GM12891 (cell line): Measurements from ENCODE around the gene NSUN6.

ENCODE experiments used
- PAX5 ChIP-seq: IDR thresholded peaks from 2 replicates; pipeline ENCODE4 v1.6.1; 2011; ENCODE audit warnings: low read length, moderate library complexity, mild to moderate bottlenecking; ENCODE audit not compliant: insufficient read depth, severe bottlenecking
- POLR2A ChIP-seq: IDR thresholded peaks from 2 replicates; pipeline ENCODE4 v1.6.1; 2011; ENCODE audit warnings: low read depth, low read length, control low read depth
- POLR2AphosphoS5 ChIP-seq: IDR thresholded peaks from 2 replicates; pipeline ENCODE4 v1.6.1; 2011; ENCODE audit warnings: low read depth, low read length, control low read depth

GRCh38 chr10:18557960-18558359 lies 93.4 kb downstream of the NSUN6 start:
- TF ChIP-seq POLR2A (no peak), POLR2AphosphoS5 (no peak), PAX5 (no peak)
